GM23248 (cell line): Measurements from ENCODE around the gene FAM186B.

ENCODE experiments used
- EZH2 ChIP-seq: fragments of 200-600 bp; sonication (generic); IDR thresholded peaks from 2 replicates; pipeline ENCODE4 v1.6.1; 2018; ENCODE audit warnings: antibody characterized with exemption, mild to moderate bottlenecking; ENCODE audit not compliant: insufficient read depth, poor library complexity, severe bottlenecking
- EZH2phosphoT487 ChIP-seq: fragments of 200-600 bp; sonication (generic); IDR thresholded peaks from 2 replicates; pipeline ENCODE4 v1.6.1; 2018; ENCODE audit warnings: antibody characterized with exemption, moderate library complexity, mild to moderate bottlenecking, low read depth; ENCODE audit not compliant: insufficient read depth

DNA sequence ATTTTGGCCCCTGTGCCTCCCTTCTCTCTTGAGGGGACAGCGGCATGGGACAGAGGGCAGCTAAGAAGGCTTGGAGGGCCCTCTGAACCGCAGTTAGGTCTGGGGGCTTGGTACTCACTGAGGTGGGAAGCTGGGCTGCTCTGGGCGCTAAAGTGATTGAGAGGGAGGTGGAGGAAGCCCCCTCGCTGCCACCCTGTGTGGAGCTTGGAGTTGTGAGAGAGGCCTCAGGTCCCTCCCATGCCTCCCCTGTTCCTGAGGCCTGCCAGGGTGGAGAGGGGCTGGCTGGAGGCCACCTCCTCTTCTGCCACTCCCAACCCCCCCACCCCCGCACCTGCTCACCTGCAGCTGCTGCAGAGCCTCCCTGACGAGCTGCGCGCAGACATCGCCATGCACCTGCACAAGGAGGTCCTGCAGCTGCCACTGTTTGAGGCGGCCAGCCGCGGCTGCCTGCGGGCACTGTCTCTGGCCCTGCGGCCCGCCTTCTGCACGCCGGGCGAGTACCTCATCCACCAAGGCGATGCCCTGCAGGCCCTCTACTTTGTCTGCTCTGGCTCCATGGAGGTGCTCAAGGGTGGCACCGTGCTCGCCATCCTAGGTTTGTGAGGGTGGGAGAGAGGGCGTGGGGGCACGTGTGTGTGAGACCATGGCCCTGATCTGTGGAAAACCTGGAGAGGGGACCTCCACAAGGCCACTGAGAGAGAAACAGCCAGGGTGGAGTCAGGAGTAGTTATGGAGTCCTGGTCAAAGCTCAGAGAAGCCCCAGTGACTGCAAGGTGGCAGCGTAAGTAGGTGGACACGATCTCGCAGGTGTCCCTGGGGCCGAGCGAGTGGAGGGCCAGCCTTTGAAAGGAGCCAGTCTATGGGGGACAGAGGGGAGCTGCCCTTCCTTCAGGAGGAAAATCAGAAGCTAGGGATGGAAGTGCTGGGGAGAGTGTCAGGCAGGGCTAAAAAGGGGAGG, 55.4 kb downstream of the FAM186B start:
- TF ChIP-seq EZH2: no peak
- no peak for TF ChIP-seq EZH2phosphoT487
